HUES6 (cell line): Measurements from ENCODE around the gene SH3RF3.

Experiments
- H3K27ac ChIP-seq: 2 replicates; pipeline ENCODE4 v1.7.0; 2013; ENCODE audit warnings: low read depth, mild to moderate bottlenecking, low read length, inconsistent platforms
- H3K27me3 ChIP-seq: 2 replicates; pipeline ENCODE4 v1.6.1; 2013; ENCODE audit warnings: low read length; ENCODE audit not compliant: control insufficient read depth, insufficient read depth
- H3K36me3 ChIP-seq: 2 replicates; pipeline ENCODE4 v1.6.1; 2013; ENCODE audit warnings: low read length; ENCODE audit not compliant: control insufficient read depth, insufficient read depth
- H3K4me1 ChIP-seq: 2 replicates; pipeline ENCODE4 v1.6.1; 2013; ENCODE audit warnings: low read length; ENCODE audit not compliant: control insufficient read depth, insufficient read depth
- H3K4me3 ChIP-seq: 2 replicates; pipeline ENCODE4 v1.5.1; 2013; ENCODE audit warnings: low read depth, low read length
- H3K9ac ChIP-seq: one replicate; pipeline ENCODE4 v1.6.1; 2013; ENCODE audit warnings: mild to moderate bottlenecking, low read length
- H3K9me3 ChIP-seq: 2 replicates; pipeline ENCODE4 v1.6.1; 2013; ENCODE audit warnings: low read depth, low read length; ENCODE audit not compliant: control insufficient read depth, insufficient read depth

The SH3RF3 gene

DNA sequence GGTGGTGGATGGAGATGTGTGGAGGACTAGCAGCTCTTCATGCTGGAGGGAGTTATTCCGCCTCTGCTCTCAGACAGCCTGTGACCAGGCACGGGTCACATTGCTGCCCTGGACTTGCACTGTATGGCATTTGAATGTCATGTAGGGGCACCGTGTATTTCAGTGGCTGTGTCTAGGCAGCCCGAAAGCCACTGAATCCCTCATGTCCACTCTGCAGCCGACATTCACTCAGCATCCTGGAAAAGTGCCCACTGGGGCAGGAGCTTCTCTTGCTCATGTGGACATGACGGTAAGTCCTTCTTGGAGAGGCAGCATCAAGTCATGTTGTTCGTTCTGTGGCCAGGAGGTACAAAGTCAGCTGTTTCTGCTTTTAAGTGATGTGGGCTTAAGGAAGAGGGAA, 127.9 kb downstream of the SH3RF3 start:
- H3K9ac ChIP-seq = no peak overlapping the region

DNA sequence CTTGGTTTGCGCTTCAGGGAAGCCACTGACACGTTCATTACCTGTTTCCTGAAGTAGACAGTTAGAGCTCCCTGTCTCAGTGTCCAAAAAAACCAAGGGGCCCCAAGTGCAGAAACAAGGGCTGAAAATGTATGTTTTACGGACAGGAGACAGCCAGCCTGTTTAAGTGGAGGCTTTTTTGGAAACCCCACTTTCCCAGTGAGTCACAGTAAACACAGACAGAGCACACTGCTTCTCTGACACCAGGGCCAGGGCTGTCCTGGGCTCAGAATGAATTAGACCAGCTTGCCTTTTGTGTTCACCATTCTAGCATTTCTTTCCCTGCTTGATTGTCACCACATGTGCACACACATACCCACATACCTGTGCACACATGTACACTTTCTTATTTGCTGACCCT, 128.6 kb downstream of the SH3RF3 start:
- no peak overlapping the region for H3K4me3 ChIP-seq
- H3K9ac ChIP-seq = no peak overlapping the region
- H3K4me1 ChIP-seq = 0 out of 2 replicates have a peak, but pooled peaks cover 3% of the 10 kb centered on the region
- no peaks in the 10 kb centered on the region for H3K27me3 ChIP-seq
- no peak overlapping the region for H3K27ac ChIP-seq
- no peaks in the 10 kb centered on the region for H3K36me3 ChIP-seq
- no peaks in the 10 kb centered on the region for H3K9me3 ChIP-seq

More for the DNA sequence above, 127.9 kb downstream of the SH3RF3 start:
- no peaks in the 10 kb centered on the region for H3K36me3 ChIP-seq
- H3K4me3 ChIP-seq = no peak overlapping the region
- H3K27me3 ChIP-seq = no peaks in the 10 kb centered on the region
- H3K27ac ChIP-seq = no peak overlapping the region
- H3K9me3 ChIP-seq = no peaks in the 10 kb centered on the region
- H3K4me1 ChIP-seq = 0 out of 2 replicates have a peak, but pooled peaks cover 3% of the 10 kb centered on the region

DNA sequence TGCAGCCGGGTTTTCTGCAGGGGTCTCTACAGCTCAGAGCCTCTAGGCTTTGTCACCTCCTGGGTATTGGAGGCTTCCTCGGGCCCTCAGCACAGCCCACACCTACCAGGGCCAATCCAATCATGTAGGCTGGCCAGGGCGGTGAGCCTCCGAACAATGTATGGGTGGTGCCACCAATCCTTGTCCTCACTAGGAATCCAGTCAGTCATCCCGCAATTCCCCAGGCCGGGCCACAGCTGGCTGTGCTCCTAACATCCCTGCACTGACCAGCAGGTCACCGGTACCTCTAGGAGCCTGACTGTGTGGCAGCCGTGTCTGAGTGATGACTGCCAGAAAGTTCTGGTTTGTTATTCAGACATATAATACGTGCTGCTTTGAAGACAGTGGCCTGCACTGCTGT, 129.4 kb downstream of the SH3RF3 start:
- H3K27ac ChIP-seq = no peak overlapping the region
- no peaks in the 10 kb centered on the region for H3K9me3 ChIP-seq
- no peak overlapping the region for H3K4me3 ChIP-seq
- H3K27me3 ChIP-seq = no peaks in the 10 kb centered on the region
- H3K9ac ChIP-seq = no peak overlapping the region
- H3K36me3 ChIP-seq = no peaks in the 10 kb centered on the region
- H3K4me1 ChIP-seq = 0 out of 2 replicates have a peak, but pooled peaks cover 3% of the 10 kb centered on the region

DNA sequence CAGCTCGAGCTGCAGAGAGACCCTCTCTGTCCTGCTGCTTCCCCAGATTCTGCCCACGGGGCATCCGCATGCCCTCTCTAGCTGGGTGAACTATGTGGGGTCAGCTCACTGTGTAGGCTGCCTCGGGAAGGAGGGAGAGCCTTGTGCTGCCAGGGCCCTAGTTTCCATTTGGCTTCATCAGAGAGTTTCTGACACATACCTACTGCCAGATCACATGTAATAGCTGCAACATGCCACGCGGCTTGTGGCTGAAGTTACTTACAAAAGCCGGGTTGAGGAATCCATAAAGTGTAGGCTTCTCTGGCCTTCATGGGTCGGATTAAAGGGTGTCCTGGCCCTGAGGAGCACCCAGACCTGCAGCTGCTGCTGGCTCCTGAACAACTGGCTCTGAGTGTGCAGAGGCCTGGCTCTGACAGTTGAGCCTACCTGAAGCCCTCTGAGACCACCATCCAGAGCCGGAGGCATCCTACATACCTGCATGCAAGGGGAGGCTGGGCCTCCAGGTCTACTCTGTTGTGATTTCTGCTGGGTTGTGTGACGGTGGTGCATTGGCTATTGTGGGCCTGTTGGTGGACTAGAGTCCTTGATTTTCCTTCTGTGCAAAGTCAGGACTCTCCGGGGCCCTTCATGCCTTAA, 130.0 kb downstream of the SH3RF3 start:
- no peak overlapping the region for H3K27ac ChIP-seq
- H3K4me3 ChIP-seq = no peak overlapping the region
- H3K9ac ChIP-seq = no peak overlapping the region
- H3K36me3 ChIP-seq = no peaks in the 10 kb centered on the region
- H3K9me3 ChIP-seq = no peaks in the 10 kb centered on the region
- H3K27me3 ChIP-seq = no peaks in the 10 kb centered on the region
- 0 out of 2 replicates have a peak, but pooled peaks cover 3% of the 10 kb centered on the region for H3K4me1 ChIP-seq

DNA sequence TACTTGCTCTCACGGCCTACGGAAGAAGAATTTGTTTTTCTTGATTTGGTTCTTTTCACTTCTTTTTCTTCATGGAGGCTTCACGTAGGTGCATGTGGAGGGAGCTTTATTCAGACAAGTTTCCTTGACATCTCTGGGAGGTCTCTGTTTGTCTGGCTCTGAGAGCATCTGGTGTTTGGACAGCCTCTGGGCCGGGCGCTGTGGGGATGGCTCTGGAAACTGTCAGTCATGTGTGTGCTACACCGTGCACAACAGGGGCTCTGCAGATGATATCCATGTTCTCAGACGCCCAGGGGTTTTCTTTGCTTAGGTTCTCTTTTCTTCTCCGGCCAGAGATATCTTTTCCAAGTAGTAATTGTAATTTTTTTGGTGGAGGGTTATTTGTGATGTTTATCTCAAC, 130.7 kb downstream of the SH3RF3 start:
- H3K9me3 ChIP-seq = no peaks in the 10 kb centered on the region
- H3K27me3 ChIP-seq = no peaks in the 10 kb centered on the region
- H3K9ac ChIP-seq = no peak overlapping the region
- no peaks in the 10 kb centered on the region for H3K36me3 ChIP-seq
- H3K4me1 ChIP-seq = 0 out of 2 replicates have a peak, but pooled peaks cover 3% of the 10 kb centered on the region
- no peak overlapping the region for H3K27ac ChIP-seq
- H3K4me3 ChIP-seq = no peak overlapping the region

DNA sequence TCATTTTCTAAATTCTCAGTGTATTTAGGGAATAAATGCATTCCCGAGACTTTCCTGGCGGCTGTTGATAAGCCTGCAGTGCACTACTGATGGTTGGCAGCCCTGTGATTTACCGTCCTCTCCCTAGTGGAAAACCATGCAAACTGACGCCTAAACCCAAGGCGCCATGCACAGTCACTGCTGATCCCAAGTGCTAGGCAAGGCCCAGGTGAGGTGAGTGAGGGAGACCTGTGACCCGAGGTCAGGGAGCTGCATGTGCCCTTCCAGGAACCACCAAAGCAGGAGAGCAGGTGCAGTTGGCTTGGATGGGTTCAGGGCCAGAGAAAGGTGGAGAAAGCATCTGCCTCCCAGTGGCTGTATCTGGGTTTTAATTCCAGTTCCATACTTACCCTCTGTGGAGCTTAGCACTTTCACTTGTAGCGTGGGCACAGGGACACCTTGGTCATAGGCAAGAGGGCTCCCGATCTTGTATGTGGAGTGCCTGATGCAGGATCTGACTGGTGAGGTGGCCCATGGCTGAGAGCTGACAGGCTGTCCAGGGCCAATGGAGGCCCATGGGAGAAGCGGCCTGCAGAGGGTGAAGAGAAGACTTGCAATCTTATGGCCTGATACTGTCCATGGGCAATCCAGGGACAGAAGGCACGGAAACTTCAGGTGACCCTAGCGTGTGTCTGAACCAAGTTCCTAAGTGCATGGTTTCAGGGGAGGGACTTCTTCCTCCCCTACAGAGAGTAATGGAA, 131.3 kb downstream of the SH3RF3 start:
- H3K9me3 ChIP-seq = no peaks in the 10 kb centered on the region
- H3K4me3 ChIP-seq = no peak overlapping the region
- no peak overlapping the region for H3K27ac ChIP-seq
- 0 out of 2 replicates have a peak, but pooled peaks cover 3% of the 10 kb centered on the region for H3K4me1 ChIP-seq
- no peaks in the 10 kb centered on the region for H3K27me3 ChIP-seq
- no peaks in the 10 kb centered on the region for H3K36me3 ChIP-seq
- H3K9ac ChIP-seq = no peak overlapping the region

DNA sequence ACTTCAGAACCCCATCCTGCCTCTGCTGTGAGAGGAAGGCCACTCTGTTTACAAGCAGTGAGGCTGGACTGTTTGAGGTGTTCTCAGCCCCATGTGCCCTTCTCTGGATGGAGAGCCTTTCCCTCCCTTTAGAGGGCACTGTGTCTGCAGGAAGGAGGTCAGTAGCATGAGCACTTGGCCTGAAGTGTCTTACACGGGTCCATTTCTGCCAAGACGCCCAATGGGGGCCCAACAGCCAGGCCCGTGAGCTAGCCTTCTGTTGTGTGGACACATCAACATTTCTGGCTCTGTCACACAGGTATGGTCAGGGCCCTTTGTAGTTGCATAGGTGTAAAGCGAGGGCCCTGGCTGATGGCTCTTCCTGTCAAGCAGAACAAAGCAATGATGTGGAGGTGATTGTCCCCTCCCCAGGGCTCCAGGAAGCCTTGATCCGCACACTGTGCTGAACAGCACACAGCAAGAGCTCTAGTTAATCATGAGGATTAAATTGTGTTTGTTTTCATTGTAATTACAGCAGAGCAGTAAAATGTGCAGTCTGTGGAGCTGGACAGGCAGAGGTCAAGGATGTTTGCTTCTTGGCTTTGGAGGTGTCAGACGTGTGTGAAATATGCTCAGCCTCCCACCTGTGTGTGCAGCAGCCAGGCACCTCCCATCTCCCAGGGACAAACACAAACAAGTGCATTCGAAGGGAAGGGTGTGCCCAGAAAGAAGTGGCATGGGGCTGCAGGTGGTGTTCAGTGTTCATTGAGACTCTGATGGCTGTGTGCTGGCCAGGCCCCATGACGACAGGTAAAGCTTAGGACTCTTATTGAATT, 132.1 kb downstream of the SH3RF3 start:
- no peak overlapping the region for H3K27ac ChIP-seq
- 0 out of 2 replicates have a peak, but pooled peaks cover 3% of the 10 kb centered on the region for H3K4me1 ChIP-seq
- H3K36me3 ChIP-seq = no peaks in the 10 kb centered on the region
- H3K9ac ChIP-seq = no peak overlapping the region
- no peaks in the 10 kb centered on the region for H3K27me3 ChIP-seq
- H3K4me3 ChIP-seq = no peak overlapping the region
- no peaks in the 10 kb centered on the region for H3K9me3 ChIP-seq

DNA sequence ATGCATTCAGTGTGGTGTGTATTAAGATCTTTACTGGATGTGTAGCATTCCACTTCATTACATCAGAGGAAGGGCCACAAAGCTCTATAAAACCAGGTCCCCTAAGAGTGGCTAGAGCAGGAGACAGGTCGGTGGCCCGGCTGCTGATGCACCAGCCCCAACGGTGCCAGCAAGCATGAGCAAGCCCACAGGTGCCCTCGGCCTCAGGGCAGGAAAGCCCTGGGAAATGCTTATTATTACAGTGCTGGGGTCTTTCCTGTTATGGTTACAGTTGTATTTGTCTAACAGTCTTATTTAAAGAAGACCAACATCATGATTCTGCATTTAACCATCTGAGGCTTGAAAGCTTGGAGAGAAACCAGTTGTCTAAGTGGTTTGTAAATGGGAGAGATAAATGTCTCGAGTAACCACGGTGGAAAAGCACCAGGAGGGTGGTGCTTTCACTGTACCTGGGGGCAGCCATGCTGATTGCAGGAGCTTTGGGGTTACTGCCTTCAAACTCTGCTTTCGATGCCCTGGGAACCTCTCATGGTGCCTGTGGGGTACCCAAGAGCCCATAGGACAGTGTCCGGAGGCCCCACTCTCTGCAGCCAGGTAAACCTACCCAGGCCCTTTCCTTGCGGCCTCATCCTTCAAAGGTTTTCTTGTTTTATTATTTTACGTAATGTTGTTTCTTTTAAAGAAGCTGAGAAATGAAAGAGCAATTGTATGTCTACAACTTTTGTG, 133.1 kb downstream of the SH3RF3 start:
- Histone ChIP-seq H3K27ac (no peak overlapping the region), H3K4me1 (0 out of 2 replicates have a peak, but pooled peaks cover 3% of the 10 kb centered on the region), H3K9ac (no peak overlapping the region), H3K4me3 (no peak overlapping the region), H3K36me3 (no peaks in the 10 kb centered on the region), H3K27me3 (no peaks in the 10 kb centered on the region), H3K9me3 (no peaks in the 10 kb centered on the region)

DNA sequence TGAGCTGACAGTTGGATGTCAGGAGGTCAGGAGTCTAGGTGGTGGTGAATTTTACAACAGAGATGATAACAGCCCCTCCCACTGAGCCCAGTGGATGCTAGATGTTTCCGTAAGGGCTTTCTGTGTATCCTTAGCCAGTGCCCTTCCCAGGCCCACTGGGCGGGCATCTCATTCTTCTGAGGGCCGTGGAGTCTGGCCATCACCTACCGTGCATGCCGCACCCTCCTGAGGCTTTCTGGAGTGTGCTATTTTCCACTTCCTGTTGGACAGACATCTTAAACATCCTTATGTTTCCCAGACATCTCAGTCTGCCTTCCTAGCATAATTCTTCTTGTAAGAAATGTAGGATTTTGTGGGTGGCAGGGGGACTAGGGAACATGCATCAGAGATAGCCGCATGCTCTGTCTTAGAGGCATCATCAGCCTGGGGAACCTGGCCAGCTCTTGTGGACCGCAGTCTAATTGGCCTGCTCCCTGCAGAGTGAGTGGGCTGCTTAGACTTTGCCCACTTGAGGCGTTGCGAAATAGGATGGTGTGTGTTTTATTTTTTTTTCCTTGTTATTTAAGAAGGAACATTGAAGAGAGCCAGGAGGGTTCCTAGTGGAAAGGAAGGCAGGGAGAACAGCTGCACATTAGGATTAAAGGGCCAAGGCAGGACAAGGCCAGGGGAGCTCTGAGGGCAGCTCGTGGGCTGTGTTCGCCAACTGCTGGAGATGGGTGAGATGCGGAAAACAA, 135.8 kb downstream of the SH3RF3 start:
- Histone ChIP-seq H3K9me3 (no peaks in the 10 kb centered on the region), H3K27ac (no peak overlapping the region), H3K4me1 (0 out of 2 replicates have a peak, but pooled peaks cover 3% of the 10 kb centered on the region), H3K36me3 (no peaks in the 10 kb centered on the region), H3K27me3 (no peaks in the 10 kb centered on the region), H3K4me3 (no peak overlapping the region), H3K9ac (no peak overlapping the region)

DNA sequence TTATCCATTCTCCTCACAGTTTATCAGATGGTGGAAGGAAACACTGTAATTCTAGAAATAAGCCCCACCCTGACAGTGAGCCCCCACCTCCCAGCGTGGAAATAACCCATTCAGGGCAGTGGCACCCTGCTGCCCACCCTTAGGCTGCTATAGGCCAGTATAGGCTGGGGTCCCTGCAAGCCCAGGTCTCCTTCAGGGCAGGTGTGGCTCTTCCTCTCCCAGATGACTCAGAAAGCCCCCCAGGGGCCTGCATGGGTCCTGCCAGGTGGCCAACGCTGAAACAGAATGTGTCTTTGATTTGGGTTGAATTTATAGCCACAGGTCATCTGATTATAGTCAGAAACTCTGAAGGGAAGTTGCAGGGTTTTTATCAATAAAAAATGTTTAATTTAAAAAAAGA, 136.4 kb downstream of the SH3RF3 start:
- H3K27ac ChIP-seq = no peak overlapping the region
- no peaks in the 10 kb centered on the region for H3K9me3 ChIP-seq
- H3K36me3 ChIP-seq = no peaks in the 10 kb centered on the region
- H3K9ac ChIP-seq = no peak overlapping the region
- no peaks in the 10 kb centered on the region for H3K27me3 ChIP-seq
- H3K4me1 ChIP-seq = 0 out of 2 replicates have a peak, but pooled peaks cover 3% of the 10 kb centered on the region
- H3K4me3 ChIP-seq = no peak overlapping the region
